ENCODE results near the gene POR. TPM values are rescaled to one million over a fixed set of nuclear protein-coding genes. Genes with fewer than 3 reads are reported as not detected.

POR gene
- polyA plus RNA-seq, 3 donors = 52.9 to 82.2 (median 66.5) TPM

GRCh38 chr7:75937958-75938786, 23.2 kb downstream of the POR start:
- no peak for DNase-seq (ENCODE audit: extremely low read depth in 1 of 11, low read depth in 9 of 11, low spot score in 4 of 11)

- DNase-seq (ENCODE audit: extremely low read depth in 1 of 11, low read depth in 9 of 11, low spot score in 4 of 11) = no peak
Observed at GRCh38 chr7:75938921-75939320, 24.0 kb downstream of the POR start.

GRCh38 chr7:75943864-75944263, 28.9 kb downstream of the POR start:
- DNase-seq (ENCODE audit: extremely low read depth in 1 of 11, low read depth in 9 of 11, low spot score in 4 of 11) = no peak

- no peak for DNase-seq (ENCODE audit: extremely low read depth in 1 of 11, low read depth in 9 of 11, low spot score in 4 of 11)
Observed at GRCh38 chr7:75944507-75944906, 29.6 kb downstream of the POR start.

GRCh38 chr7:75945297-75946168, 30.6 kb downstream of the POR start:
- no peak for DNase-seq (ENCODE audit: extremely low read depth in 1 of 11, low read depth in 9 of 11, low spot score in 4 of 11)

GRCh38 chr7:75946207-75946855, 31.4 kb downstream of the POR start:
- no peak for DNase-seq (ENCODE audit: extremely low read depth in 1 of 11, low read depth in 9 of 11, low spot score in 4 of 11)

- DNase-seq (ENCODE audit: extremely low read depth in 1 of 11, low read depth in 9 of 11, low spot score in 4 of 11) = no peak
Observed at GRCh38 chr7:75948179-75948578, 33.2 kb downstream of the POR start.

- no peak for DNase-seq (ENCODE audit: extremely low read depth in 1 of 11, low read depth in 9 of 11, low spot score in 4 of 11)
Observed at GRCh38 chr7:75950111-75950681, 35.2 kb downstream of the POR start.

- no peak for DNase-seq (ENCODE audit: extremely low read depth in 1 of 11, low read depth in 9 of 11, low spot score in 4 of 11)
Observed at GRCh38 chr7:75951506-75951905, 36.6 kb downstream of the POR start.

GRCh38 chr7:75953431-75953830, 38.5 kb downstream of the POR start:
- DNase-seq (ENCODE audit: extremely low read depth in 1 of 11, low read depth in 9 of 11, low spot score in 4 of 11) = no peak

- no peak for DNase-seq (ENCODE audit: extremely low read depth in 1 of 11, low read depth in 9 of 11, low spot score in 4 of 11)
Observed at GRCh38 chr7:75953931-75954330, 39.0 kb downstream of the POR start.

GRCh38 chr7:75955331-75955955, 40.5 kb downstream of the POR start:
- no peak for DNase-seq (ENCODE audit: extremely low read depth in 1 of 11, low read depth in 9 of 11, low spot score in 4 of 11)

- DNase-seq (ENCODE audit: extremely low read depth in 1 of 11, low read depth in 9 of 11, low spot score in 4 of 11) = peak in 2 of 11 donors; percentile 59 to 65
Observed at GRCh38 chr7:75957021-75957736, 42.2 kb downstream of the POR start.

- no peak for DNase-seq (ENCODE audit: extremely low read depth in 1 of 11, low read depth in 9 of 11, low spot score in 4 of 11)
Observed at GRCh38 chr7:75958802-75959543, 44.0 kb downstream of the POR start.

- no peak for DNase-seq (ENCODE audit: extremely low read depth in 1 of 11, low read depth in 9 of 11, low spot score in 4 of 11)
Observed at GRCh38 chr7:75960372-75960771, 45.4 kb downstream of the POR start.

- no peak for DNase-seq (ENCODE audit: extremely low read depth in 1 of 11, low read depth in 9 of 11, low spot score in 4 of 11)
Observed at GRCh38 chr7:75961218-75961617, 46.3 kb downstream of the POR start.

GRCh38 chr7:75962607-75963380, 47.8 kb downstream of the POR start:
- DNase-seq (ENCODE audit: extremely low read depth in 1 of 11, low read depth in 9 of 11, low spot score in 4 of 11) = no peak

Measured in renal cortex interstitium (tissue), 11 donors.